HepG2 (cell line): ENCODE results near the gene TCF12. TPM values are rescaled to one million over a fixed set of nuclear protein-coding genes. Genes with fewer than 3 reads are reported as not detected.

Source experiments
- ATAC-seq: fragments of 200-7000 bp; cut with Tn5 transposase; 3 replicates; pipeline ENCODE4 v1.9.1; 2020; ENCODE audit warnings: mild to moderate bottlenecking, moderate library complexity
- BruUV-seq: library from RNA; stranded (reverse); fragments of 400-500 nt; replicated peaks from 2 replicates; lab custom pipeline; 2021; lab: Mats Ljungman, UMichigan
- CTCF ChIA-PET: fragments of 300-600 bp; formaldehyde crosslinking; extraction: SDS; loops from one replicate; lab custom pipeline; 2021; ENCODE audit warnings: low total read pairs, inconsistent platforms, low intra/inter-chr PET ratio; lab: Yijun Ruan, JAX
- POLR2A ChIA-PET: fragments of 350-600 bp; sonication (Branson Sonifier 250); formaldehyde crosslinking; loops from one replicate; lab custom pipeline; 2020; ENCODE audit warnings: antibody characterized with exemption, inconsistent platforms; lab: Yijun Ruan, JAX
- DNase-seq: peaks from one replicate; pipeline ENCODE4 v3.0.0-alpha.2; 2015; ENCODE audit warnings: low spot score
- FAIRE-seq: peaks from 3 replicates; lab custom pipeline; 2011; peaks lifted over from hg19 to GRCh38; lab: Jason Lieb, UNC
- H2AFZ ChIP-seq: one replicate; pipeline ENCODE4 v1.6.1; 2011; ENCODE audit warnings: low read length, inconsistent platforms
- H3K27ac ChIP-seq: fragments of 300-600 bp; 3 replicates; pipeline ENCODE4 v1.8.0; 2011; ENCODE audit warnings: mixed run types, mild to moderate bottlenecking, mixed read lengths, low read length, inconsistent platforms; ENCODE audit not compliant: insufficient read depth; ENCODE audit errors: extremely low read length
- H3K27me3 ChIP-seq, 2 experiments: fragments of 200-600 bp in 1 of 2; 2 replicates in 1 of 2; 3 replicates in 1 of 2; pipeline versions ENCODE4 v1.6.0 to v1.8.0; 2011; ENCODE audit warnings: low read length in 2 of 2, mild to moderate bottlenecking in 2 of 2, moderate library complexity in 2 of 2, inconsistent platforms in 1 of 2; ENCODE audit not compliant: insufficient read depth in 2 of 2, control insufficient read depth in 1 of 2
- H3K36me3 ChIP-seq, 2 experiments: fragments of 200-600 bp in 1 of 2; replicated peaks in 1 of 2; 2 replicates in 1 of 2; 3 replicates in 1 of 2; pipeline versions ENCODE4 v1.5.1 to v1.8.0; 2011; ENCODE audit warnings: low read length in 2 of 2, inconsistent platforms in 1 of 2; ENCODE audit not compliant: insufficient read depth in 2 of 2, control insufficient read depth in 1 of 2
- H3K4me1 ChIP-seq: 2 replicates; pipeline ENCODE4 v1.5.1; 2012; ENCODE audit warnings: low read length, inconsistent platforms; ENCODE audit not compliant: insufficient read depth
- H3K4me2 ChIP-seq: 2 replicates; pipeline ENCODE4 v1.6.0; 2011; ENCODE audit warnings: low read depth, low read length, inconsistent platforms
- H3K4me3 ChIP-seq, 3 experiments: fragments of 200-600 bp in 1 of 3; sonication (generic), shearing (Covaris generic) in 1 of 3; replicated peaks in 1 of 3; 2 replicates each; pipeline ENCODE4 v1.5.1; 2011 to 2016; ENCODE audit warnings: low read length in 3 of 3, inconsistent platforms in 2 of 3, low read depth in 2 of 3, mild to moderate bottlenecking in 2 of 3, control low read depth in 1 of 3, mixed read lengths in 1 of 3; ENCODE audit not compliant: insufficient read depth in 1 of 3
- H3K79me2 ChIP-seq: one replicate; pipeline ENCODE4 v1.6.1; 2011; ENCODE audit warnings: low read length, inconsistent platforms; ENCODE audit not compliant: insufficient read depth
- H3K9ac ChIP-seq: 2 replicates; pipeline ENCODE4 v1.6.0; 2011; ENCODE audit warnings: mild to moderate bottlenecking, low read depth, low read length, inconsistent platforms; ENCODE audit not compliant: insufficient read depth
- H3K9me3 ChIP-seq: 2 replicates; pipeline ENCODE4 v1.5.1; 2012; ENCODE audit warnings: mild to moderate bottlenecking, low read length
- H4K20me1 ChIP-seq: 2 replicates; pipeline ENCODE4 v1.6.0; 2011; ENCODE audit warnings: inconsistent platforms, mild to moderate bottlenecking, low read length, moderate library complexity; ENCODE audit not compliant: insufficient read depth
- FOXA1 ChIP-seq, 2 experiments: fragments of 450-650 bp in 1 of 2; sonication (generic) in 1 of 2; formaldehyde crosslinking in 1 of 2; IDR thresholded peaks; 2 replicates each; pipeline versions ENCODE4 v1.4.0 to v1.6.1; 2016 to 2020; ENCODE audit warnings: missing genetic modification reagents in 1 of 2
- HMG20B ChIP-seq: conservative IDR thresholded peaks from 2 replicates; pipeline ENCODE4 v1.6.1; 2016; ENCODE audit warnings: missing genetic modification reagents, missing compliant biosample characterization
- KMT2A ChIP-seq: sonication (generic); formaldehyde crosslinking; IDR thresholded peaks from 2 replicates; pipeline ENCODE4 v1.4.0; 2020; ENCODE audit warnings: missing genetic modification reagents
- NCOA1 ChIP-seq: sonication (generic); formaldehyde crosslinking; IDR thresholded peaks from 2 replicates; pipeline ENCODE4 v1.9.0; 2021; ENCODE audit warnings: missing genetic modification reagents
- ONECUT2 ChIP-seq: sonication (generic); formaldehyde crosslinking; IDR thresholded peaks from 2 replicates; pipeline ENCODE4 v1.4.0; 2020; ENCODE audit warnings: missing genetic modification reagents
- PCBP1 ChIP-seq: fragments of 200-400 bp; formaldehyde crosslinking; IDR thresholded peaks from 2 replicates; pipeline ENCODE4 v1.6.1; 2017; ENCODE audit warnings: mild to moderate bottlenecking, low read depth, low read length, borderline replicate concordance
- TBX3 ChIP-seq: fragments of 450-650 bp; IDR thresholded peaks from 2 replicates; pipeline ENCODE4 v1.6.1; 2017; ENCODE audit warnings: antibody characterized with exemption, mild to moderate bottlenecking, inconsistent platforms, borderline replicate concordance
- TGIF2 ChIP-seq: IDR thresholded peaks from 2 replicates; pipeline ENCODE4 v1.6.1; 2016; ENCODE audit warnings: control low read depth, missing compliant biosample characterization
- ZNF260 ChIP-seq: sonication (generic); formaldehyde crosslinking; IDR thresholded peaks from 2 replicates; pipeline ENCODE4 v1.4.0; 2020; ENCODE audit warnings: missing genetic modification reagents, low read depth, mild to moderate bottlenecking, borderline replicate concordance
- ZNF674 ChIP-seq: sonication (generic); formaldehyde crosslinking; IDR thresholded peaks from 2 replicates; pipeline ENCODE4 v1.5.0; 2020; ENCODE audit warnings: low read depth, mild to moderate bottlenecking, missing genetic modification reagents
- ZNF775 ChIP-seq: sonication (generic); formaldehyde crosslinking; IDR thresholded peaks from 2 replicates; pipeline ENCODE4 v1.4.0; 2020; ENCODE audit warnings: missing genetic modification reagents, mild to moderate bottlenecking, moderate library complexity, borderline replicate concordance
- WGBS: methylation state at CpG from one replicate; pipeline ENCODE4 v1.1.6; 2017; ENCODE audit warnings: low lambda C conversion rate; 5-methylcytosine and 5-hydroxymethylcytosine counted together
- in situ Hi-C: cut with HindIII; loops from 2 replicates; pipeline ENCODE4 v1.10.0; 2017; ENCODE audit warnings: low pct_unique_long_range_greater_than_20kb; ENCODE audit not compliant: extremely low pct_ligation_motif_present
- intact Hi-C: fragments of 100-400 bp; cut with micrococcal nuclease; formaldehyde crosslinking; loops from one replicate; pipeline ENCODE4 v1.10.0; 2022; ENCODE audit not compliant: unreplicated experiment
- polyA plus RNA-seq, 8 experiments: library from polyadenylated mRNA; depleted of rRNA in 3 of 8; stranded (reverse) in 7 of 8; unstranded in 1 of 8; fragments of >200 nt; fragmentation: Illumina TruSeq in 4 of 8; extraction: Trizol in 4 of 8; gene quantifications; 2 replicates each; pipeline versions ENCODE4 v1.2.1 to v1.2.3, GENCODE V29; 2011 to 2016; ENCODE audit warnings: low read depth in 4 of 8, missing spikeins in 1 of 8, mixed read lengths in 1 of 8; ENCODE audit not compliant: insufficient read depth in 1 of 8
- total RNA-seq, 5 experiments: library from RNA; depleted of rRNA; stranded (reverse); fragments of >200 nt; fragmentation: Illumina TruSeq; extraction: Trizol; gene quantifications; 2 replicates each; pipeline ENCODE4 v1.2.3, GENCODE V29; 2016; ENCODE audit warnings: low read depth in 1 of 5
- TF ChIP-seq, protein P1 (sequence below): sonication (generic); formaldehyde crosslinking; IDR thresholded peaks from 2 replicates; pipeline ENCODE4 v1.4.0; 2020; ENCODE audit warnings: missing genetic modification reagents
- TF ChIP-seq, protein P2 (sequence below), 2 experiments: sonication (generic) in 1 of 2; formaldehyde crosslinking in 1 of 2; IDR thresholded peaks; 2 replicates each; pipeline versions ENCODE4 v1.4.0 to v1.6.1; 2018 to 2020; ENCODE audit warnings: missing genetic modification reagents in 2 of 2, borderline replicate concordance in 1 of 2, low read depth in 1 of 2, mild to moderate bottlenecking in 1 of 2, missing biosample characterization in 1 of 2
- TF ChIP-seq, protein P3 (sequence below): sonication (generic); formaldehyde crosslinking; IDR thresholded peaks from 2 replicates; pipeline ENCODE4 v1.4.0; 2020; ENCODE audit warnings: missing genetic modification reagents, mild to moderate bottlenecking, borderline replicate concordance
- TF ChIP-seq, protein P4 (sequence below): sonication (generic); formaldehyde crosslinking; IDR thresholded peaks from 2 replicates; pipeline ENCODE4 v1.5.0; 2020; ENCODE audit warnings: missing genetic modification reagents

The TCF12 gene
- total and polyA plus RNA-seq, 2 of the 13 experiments (the other 11 are each of a cell fraction or from before 2014, with no cell fraction given), result 48.6 to 51.1 TPM

DNA sequence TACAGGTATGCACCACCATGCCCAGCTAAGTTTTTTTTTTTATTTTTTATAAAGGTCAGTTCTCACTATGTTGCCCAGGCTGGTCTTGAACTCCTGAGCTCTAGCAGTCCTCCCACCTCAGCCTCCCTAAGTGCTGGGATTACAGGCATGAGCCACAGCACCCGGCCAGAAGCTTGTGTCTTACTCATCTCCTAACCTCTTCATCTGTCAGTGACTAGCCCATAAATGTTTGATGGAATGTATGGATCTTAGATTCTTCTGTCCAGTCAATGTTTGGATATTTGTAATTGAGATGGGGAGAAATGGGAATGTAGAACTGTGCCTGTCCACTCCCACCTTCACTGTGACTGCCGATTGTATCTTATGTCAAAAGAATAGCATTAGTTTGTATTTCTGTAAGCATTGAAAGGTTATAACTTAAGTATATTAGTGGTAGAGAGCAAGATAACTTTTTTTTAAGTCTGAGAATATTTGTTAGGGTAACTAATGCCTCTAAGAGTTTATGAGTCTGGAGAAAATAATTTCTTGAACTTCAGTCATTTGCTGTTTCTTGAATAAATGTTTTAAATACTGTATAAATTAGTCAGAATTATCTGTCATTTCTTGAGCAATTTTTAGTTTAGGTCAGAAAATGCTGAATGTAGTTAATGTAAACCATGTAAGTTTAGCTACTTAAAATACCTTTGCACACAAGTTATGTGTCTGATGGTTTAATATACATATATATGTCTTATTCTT is 242.5 kb downstream of the TCF12 start:
- 87% methylated on average over 2 of the region's 2 CpGs for WGBS
- Histone ChIP-seq H3K4me2 (no peak overlapping the region), H3K36me3 (peaks cover 0 to 1% of the 10 kb centered on the region in 2 experiments; a peak in 3 of 5 replicates), H3K9me3 (no peaks in the 10 kb centered on the region), H2AFZ (no peak overlapping the region), H3K27ac (no peak overlapping the region), H3K9ac (no peak overlapping the region), H3K27me3 (no peaks in the 10 kb centered on the region), H4K20me1 (no peaks in the 10 kb centered on the region), H3K4me1 (no peaks in the 10 kb centered on the region), H3K79me2 (no peaks in the 10 kb centered on the region), H3K4me3 (no peak overlapping the region)
- FAIRE-seq (no peak), DNase-seq (no peak), ATAC-seq (no peak)
- BruUV-seq, result no TSS peak
- ChIA-PET POLR2A (interaction anchor here (0.6 kb wide), 1 partner anchor 225 kb away, joined by 3 read pairs; no protein-coding TSS in a partner anchor), CTCF (no interaction called here)
- in situ Hi-C loops, result loop anchor here (25.0 kb wide), 1 partner anchor 376 kb away; no protein-coding TSS in a partner anchor
- intact Hi-C loops, result no loop called here
- TF ChIP-seq ZNF775 (CRISPR knock-in tag) (no peak), PCBP1 (no peak), ZNF260 (CRISPR knock-in tag) (no peak), ONECUT2 (CRISPR knock-in tag) (no peak), TBX3 (no peak), NCOA1 (CRISPR knock-in tag) (no peak), KMT2A (CRISPR knock-in tag) (no peak), HMG20B (CRISPR knock-in tag) (no peak), TGIF2 (CRISPR knock-in tag) (no peak), ZNF674 (CRISPR knock-in tag) (no peak), FOXA1 (IDR thresholded peaks at IDR 0.05) (no peak), FOXA1 (CRISPR knock-in tag; IDR thresholded peaks at IDR 0.05) (no peak)
- TF ChIP-seq, protein P1, sequence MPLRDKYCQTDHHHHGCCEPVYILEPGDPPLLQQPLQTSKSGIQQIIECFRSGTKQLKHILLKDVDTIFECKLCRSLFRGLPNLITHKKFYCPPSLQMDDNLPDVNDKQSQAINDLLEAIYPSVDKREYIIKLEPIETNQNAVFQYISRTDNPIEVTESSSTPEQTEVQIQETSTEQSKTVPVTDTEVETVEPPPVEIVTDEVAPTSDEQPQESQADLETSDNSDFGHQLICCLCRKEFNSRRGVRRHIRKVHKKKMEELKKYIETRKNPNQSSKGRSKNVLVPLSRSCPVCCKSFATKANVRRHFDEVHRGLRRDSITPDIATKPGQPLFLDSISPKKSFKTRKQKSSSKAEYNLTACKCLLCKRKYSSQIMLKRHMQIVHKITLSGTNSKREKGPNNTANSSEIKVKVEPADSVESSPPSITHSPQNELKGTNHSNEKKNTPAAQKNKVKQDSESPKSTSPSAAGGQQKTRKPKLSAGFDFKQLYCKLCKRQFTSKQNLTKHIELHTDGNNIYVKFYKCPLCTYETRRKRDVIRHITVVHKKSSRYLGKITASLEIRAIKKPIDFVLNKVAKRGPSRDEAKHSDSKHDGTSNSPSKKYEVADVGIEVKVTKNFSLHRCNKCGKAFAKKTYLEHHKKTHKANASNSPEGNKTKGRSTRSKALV, result no peak
- TF ChIP-seq, protein P2, sequence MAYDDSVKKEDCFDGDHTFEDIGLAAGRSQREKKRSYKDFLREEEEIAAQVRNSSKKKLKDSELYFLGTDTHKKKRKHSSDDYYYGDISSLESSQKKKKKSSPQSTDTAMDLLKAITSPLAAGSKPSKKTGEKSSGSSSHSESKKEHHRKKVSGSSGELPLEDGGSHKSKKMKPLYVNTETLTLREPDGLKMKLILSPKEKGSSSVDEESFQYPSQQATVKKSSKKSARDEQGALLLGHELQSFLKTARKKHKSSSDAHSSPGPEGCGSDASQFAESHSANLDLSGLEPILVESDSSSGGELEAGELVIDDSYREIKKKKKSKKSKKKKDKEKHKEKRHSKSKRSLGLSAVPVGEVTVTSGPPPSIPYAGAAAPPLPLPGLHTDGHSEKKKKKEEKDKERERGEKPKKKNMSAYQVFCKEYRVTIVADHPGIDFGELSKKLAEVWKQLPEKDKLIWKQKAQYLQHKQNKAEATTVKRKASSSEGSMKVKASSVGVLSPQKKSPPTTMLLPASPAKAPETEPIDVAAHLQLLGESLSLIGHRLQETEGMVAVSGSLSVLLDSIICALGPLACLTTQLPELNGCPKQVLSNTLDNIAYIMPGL (CRISPR knock-in tag; IDR thresholded peaks at IDR 0.05; ENCODE audit: borderline replicate concordance in 1 of 2, low read depth in 1 of 2), result no peak
- TF ChIP-seq, protein P3, sequence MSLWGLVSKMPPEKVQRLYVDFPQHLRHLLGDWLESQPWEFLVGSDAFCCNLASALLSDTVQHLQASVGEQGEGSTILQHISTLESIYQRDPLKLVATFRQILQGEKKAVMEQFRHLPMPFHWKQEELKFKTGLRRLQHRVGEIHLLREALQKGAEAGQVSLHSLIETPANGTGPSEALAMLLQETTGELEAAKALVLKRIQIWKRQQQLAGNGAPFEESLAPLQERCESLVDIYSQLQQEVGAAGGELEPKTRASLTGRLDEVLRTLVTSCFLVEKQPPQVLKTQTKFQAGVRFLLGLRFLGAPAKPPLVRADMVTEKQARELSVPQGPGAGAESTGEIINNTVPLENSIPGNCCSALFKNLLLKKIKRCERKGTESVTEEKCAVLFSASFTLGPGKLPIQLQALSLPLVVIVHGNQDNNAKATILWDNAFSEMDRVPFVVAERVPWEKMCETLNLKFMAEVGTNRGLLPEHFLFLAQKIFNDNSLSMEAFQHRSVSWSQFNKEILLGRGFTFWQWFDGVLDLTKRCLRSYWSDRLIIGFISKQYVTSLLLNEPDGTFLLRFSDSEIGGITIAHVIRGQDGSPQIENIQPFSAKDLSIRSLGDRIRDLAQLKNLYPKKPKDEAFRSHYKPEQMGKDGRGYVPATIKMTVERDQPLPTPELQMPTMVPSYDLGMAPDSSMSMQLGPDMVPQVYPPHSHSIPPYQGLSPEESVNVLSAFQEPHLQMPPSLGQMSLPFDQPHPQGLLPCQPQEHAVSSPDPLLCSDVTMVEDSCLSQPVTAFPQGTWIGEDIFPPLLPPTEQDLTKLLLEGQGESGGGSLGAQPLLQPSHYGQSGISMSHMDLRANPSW, result no peak
- TF ChIP-seq, protein P4, sequence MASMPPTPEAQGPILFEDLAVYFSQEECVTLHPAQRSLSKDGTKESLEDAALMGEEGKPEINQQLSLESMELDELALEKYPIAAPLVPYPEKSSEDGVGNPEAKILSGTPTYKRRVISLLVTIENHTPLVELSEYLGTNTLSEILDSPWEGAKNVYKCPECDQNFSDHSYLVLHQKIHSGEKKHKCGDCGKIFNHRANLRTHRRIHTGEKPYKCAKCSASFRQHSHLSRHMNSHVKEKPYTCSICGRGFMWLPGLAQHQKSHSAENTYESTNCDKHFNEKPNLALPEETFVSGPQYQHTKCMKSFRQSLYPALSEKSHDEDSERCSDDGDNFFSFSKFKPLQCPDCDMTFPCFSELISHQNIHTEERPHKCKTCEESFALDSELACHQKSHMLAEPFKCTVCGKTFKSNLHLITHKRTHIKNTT, result no peak
